ENCODE measurements around the gene GRIK2.

The GRIK2 gene

GRCh38 chr6:101395345-101395744, 1.8 kb downstream of the GRIK2 start:
- FAIRE-seq (no peak), DNase-seq (ENCODE audit: insufficient read length, low spot score) (no peak)
- peak; percentile 19 for TF ChIP-seq CTCF (IDR thresholded peaks at IDR 0.05; ENCODE audit: insufficient read depth, missing control alignments)

DNA sequence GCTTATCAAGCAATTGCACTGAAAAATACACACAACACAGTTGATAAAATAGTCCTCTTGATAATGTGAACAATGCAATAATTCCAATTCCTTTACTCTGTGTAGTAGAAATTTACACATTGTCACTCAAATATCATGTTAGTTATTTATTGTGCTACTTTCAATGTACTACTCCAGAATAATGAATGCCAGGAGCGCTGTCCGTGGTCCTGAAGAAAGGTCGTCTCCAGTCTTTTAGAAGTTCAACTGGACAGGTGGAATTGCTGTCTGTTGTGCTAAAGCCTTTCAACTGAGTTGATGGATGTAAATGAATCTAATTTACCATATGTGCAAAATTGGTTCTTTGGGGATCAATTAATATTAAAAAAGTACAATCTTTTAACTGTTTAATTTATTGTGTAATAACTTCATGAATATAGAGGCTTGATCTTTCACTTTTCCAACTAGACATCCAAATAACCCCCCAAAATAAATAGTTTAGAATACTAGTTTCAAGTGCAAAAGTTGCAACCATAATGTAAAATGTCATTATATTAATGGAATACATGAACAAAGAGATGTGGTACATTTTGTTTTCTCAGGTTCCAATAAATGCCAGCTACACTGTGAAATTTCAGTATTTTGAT, 3.2 kb downstream of the GRIK2 start:
- DNase-seq (ENCODE audit: insufficient read length, low spot score) (no peak), FAIRE-seq (no peak)
- TF ChIP-seq CTCF (IDR thresholded peaks at IDR 0.05; ENCODE audit: insufficient read depth, missing control alignments): no peak

GRCh38 chr6:101397199-101397598, 3.7 kb downstream of the GRIK2 start:
- FAIRE-seq (peak; percentile 90), DNase-seq (ENCODE audit: insufficient read length, low spot score) (peak; percentile 31)
- TF ChIP-seq CTCF (IDR thresholded peaks at IDR 0.05; ENCODE audit: insufficient read depth, missing control alignments): peak; percentile 62

GRCh38 chr6:101398716-101399615, 5.5 kb downstream of the GRIK2 start:
- no peak for TF ChIP-seq CTCF (IDR thresholded peaks at IDR 0.05; ENCODE audit: insufficient read depth, missing control alignments)
- FAIRE-seq (no peak), DNase-seq (ENCODE audit: insufficient read length, low spot score) (no peak)

DNA sequence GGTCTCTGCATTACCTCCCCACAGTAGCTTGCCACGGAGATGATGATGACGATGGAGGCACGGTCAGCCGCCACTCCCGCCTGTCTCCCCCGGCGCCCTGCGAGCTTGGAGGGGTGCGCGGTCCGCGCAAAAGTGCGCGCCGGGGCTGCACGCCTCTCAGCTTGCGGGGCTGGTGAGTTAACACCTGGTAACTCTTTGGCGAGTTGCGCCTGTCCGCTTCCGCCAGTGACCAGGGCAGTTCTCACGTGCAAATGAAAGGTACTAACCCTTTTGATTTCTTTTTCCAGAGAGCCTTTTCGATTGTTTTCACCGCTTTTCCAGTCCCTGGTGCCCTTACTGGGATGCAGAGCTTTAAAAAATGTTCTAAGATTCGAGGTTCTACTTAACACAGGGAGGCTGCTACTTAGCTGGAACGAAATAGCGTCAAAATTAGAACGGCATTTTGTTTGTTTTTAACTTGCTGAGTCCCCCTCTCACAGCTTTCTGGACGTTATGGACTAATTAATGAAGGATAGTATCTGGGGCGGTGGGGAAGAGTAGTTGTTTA, 6.2 kb downstream of the GRIK2 start:
- DNase-seq (ENCODE audit: insufficient read length, low spot score): no peak
- no peak for FAIRE-seq
- TF ChIP-seq CTCF (IDR thresholded peaks at IDR 0.05; ENCODE audit: insufficient read depth, missing control alignments): no peak

DNA sequence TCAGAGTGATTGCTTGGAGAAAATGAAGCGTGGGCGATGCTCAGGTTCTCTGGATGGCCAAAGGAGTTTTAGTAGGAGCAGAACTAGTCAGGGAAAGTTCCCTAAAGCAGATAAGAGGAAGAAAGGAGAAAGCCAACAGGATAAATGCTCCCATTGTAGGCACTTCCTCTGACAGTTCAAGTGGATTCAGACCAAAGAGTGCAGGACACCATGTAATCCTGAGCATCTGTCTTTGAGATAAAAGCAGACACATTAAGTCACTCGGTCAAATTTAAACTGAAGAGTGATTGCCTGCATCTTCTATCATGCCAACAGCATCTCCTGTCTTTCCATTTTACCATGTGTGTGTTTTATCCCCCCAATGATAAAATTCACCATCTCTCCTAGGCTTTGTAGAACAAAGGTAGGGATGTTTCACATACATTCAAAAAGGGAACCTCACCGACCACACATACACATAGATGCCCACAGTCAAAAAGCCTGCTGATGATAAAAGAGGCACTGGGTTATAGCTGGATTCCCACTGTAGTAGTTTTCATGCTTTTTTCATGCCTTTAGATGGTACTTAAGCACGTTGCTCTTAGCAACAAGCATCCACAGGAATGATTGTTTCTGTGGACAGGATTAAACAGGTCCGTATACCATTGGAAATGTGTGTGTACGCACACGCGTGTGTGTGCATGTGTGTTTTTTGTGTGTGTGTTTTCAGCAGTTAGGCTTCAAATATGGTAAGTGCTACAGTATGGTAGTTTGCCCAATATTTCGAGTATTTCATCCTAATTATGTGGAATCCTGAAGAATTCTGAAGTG, 7.0 kb downstream of the GRIK2 start:
- no peak for TF ChIP-seq CTCF (IDR thresholded peaks at IDR 0.05; ENCODE audit: insufficient read depth, missing control alignments)
- FAIRE-seq (no peak), DNase-seq (ENCODE audit: insufficient read length, low spot score) (no peak)

Measured in D721Med (cell line).